Measurements from ENCODE around the gene OR51B6.
"Not testable (repeated sequence)": the region's sequence is repeated elsewhere in the genome, so short reads cannot be mapped to it uniquely, and the experiment has no call there.

Gene OR51B6, protein sequence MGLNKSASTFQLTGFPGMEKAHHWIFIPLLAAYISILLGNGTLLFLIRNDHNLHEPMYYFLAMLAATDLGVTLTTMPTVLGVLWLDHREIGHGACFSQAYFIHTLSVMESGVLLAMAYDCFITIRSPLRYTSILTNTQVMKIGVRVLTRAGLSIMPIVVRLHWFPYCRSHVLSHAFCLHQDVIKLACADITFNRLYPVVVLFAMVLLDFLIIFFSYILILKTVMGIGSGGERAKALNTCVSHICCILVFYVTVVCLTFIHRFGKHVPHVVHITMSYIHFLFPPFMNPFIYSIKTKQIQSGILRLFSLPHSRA

DNA sequence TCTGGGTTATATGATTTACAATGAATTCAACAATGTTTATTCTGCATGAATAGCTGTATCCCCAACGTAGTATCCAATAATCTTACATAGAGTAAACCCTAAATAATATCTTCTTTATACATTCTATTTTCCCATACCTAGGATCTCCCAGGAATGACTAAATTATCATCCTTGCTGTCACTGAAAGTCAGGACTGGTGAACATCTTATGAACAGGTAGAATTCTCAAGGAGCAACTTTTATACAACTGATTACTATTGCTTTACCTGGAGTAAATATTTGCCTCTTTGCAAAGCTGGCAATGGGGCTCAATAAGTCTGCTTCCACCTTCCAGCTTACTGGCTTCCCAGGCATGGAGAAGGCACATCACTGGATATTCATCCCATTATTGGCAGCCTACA is at the start of gene OR51B6:
TSS of gene OR51B6 (plus strand) at position 301 of the 400 bp plus-strand sequence. CDS start at position 301, 0 bp downstream.
- DNase-seq (ENCODE audit: low read depth) = no peak

DNA sequence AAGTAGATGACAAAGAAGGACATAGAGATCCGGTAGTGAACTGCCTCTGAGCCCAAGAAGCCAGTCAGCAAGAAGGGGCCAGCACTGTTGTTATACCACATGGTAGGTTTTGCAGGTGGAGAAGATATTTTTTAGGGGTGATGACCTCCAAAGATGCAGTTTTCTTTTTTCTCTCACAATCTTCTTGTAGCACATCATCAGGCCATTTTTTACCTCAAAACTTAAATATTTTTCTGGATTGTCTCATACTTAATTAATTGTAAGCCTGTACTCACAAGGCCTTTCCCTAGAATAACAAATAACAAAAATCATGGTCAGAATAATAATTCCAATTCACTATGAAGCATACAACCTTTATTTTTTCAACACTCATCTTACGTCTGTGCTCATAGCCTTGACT is 49.5 kb upstream of the OR51B6 start, which contains the start of gene OR51B4:
TSS of gene OR51B4 (minus strand) at position 101 of the 400 bp plus-strand sequence. CDS start at position 101, 0 bp downstream.
- no peak for DNase-seq (ENCODE audit: low read depth)

DNA sequence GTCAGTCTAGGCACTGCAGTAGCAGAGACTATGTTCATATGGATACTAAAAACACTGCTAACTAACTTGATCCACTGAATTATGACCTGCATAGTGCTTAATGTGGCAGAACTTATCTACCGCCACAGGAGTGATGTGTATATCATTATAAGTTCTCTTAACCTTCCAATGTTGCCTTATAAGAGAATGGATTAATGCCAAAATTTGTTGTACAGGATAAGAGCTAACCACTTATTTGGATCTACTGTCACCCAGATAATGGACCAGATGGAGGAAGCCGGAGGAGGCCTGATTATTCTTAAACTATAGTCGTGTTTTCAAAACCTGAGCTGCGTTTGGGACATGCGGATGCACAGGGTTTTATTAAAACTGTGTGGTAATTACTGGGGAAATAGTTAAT is 47.7 kb upstream of the OR51B6 start:
- no peak for DNase-seq (ENCODE audit: low read depth)

DNA sequence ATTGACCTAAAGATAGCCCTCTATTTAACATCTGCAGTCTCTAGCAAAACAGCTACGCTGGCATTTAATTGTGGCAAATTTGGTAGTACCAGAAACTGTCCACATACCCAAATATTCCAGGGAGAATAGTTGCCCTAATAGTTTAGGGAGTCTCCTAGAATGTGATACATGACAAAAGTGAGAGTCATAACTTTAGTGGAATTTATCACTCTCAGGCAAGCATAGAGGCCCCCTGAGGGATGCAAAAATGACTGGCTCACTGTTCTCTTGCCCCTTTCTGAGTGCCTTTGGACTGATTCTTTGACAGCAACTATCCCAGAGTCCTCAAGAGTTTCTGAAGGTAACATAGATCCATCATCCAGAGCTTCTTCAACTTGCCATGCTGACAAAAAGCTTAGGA is 47.3 kb upstream of the OR51B6 start:
- DNase-seq (ENCODE audit: low read depth) = no peak

DNA sequence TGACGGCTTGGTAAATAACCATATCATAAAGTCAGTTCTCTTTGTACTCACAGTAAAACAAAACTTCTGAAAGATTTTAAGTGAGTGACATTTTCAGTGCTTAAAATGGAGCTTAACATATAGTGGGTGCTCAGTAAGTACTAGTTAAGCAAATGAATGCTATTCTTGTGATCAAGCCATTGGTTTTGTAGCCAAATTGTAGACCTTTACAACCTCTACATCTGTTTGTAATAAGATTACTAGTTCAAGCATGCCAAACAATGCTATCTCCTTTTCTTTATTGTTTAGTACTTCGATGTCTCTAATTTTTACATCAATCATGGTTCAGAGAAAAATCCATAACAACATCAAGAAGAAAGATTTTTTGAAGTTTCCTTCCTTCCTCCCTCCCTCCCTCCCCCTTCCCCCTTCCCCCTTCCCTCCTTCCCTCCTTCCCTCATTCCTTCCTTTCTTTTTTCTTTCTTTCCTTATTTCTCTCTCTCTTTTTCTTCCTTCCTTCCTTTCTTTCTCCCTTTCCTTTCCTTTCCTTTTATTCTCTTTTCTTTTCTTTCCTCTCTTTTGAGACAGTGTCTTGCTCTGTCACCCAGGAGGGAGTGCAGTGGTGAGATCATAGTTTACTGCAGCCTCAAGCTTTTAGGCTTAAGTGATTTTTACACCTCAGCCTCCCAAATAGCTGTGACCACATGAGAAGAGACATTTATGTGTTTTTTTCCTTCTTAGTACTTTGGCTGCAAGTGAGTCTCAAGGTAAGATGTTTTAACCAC is 43.9 kb upstream of the OR51B6 start:
- DNase-seq (ENCODE audit: low read depth) = no peak

DNA sequence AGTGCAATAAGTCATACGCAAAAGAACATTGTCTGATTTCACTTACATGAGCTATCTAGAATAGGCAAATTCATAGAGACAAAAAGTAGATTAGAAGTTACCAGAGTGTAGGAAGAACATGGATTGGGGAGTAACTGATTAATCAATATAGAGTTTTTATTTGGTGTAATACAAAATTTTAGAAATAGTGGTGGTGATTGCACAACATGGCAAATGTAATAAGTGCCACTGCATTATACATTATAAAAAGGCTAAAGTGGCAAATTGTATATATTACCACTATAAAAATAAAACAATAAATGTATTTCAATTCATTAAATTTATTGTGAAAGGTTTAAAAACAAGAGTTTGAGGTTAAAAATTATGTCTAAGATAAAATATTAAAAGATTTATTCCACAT is 40.9 kb upstream of the OR51B6 start:
- DNase-seq (ENCODE audit: low read depth) = no peak

DNA sequence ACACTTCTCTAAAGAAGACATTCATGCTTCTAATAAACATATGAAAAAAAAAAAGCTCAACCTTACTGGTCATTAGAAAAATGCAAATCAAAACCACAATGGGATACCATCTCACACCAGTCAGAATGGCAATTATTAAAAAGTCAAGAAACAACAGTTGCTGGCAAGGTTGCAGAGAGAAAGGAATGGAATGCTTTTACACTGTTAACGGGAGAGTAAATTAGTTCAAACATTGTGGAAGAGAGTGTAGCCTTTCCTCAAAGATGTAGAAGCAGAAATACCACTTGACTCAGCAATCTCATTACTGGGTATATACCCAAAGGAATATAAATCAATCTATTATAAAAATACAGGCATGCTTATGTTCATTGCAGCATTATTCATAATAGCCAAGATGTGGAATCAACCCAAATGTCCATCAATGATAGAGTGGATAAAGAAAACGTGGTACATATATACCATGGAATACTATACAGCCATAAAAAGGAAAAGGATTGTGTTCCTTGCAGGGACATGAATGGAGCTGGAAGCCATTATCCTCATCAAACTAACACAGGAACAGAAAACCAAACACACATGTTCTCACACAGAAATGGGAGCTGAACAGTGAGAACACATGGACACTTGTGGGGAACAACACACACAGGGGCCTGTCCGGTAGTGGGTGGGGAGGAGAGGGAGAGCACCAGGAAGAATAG is 37.8 kb upstream of the OR51B6 start:
- DNase-seq (ENCODE audit: low read depth) = not testable (repeated sequence)

DNA sequence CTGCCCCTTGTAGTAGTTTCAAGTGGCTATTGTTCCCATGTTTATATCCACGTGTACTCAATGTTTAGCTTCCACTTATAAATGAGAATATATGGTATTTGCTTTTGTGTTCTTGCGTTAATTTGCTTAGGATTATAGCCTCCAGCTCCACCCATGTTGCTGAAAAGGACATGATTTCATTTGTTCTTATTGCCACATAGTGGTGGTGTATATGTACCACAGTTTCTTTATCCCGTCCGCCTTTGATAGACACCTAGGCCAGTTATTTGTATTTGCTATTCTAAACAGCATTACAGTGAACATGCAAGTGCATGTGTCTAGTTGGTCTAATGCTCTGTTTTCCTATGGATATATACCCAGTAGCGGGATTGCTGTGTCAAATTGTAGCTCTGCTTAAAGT is 34.0 kb upstream of the OR51B6 start:
- no peak for DNase-seq (ENCODE audit: low read depth)

DNA sequence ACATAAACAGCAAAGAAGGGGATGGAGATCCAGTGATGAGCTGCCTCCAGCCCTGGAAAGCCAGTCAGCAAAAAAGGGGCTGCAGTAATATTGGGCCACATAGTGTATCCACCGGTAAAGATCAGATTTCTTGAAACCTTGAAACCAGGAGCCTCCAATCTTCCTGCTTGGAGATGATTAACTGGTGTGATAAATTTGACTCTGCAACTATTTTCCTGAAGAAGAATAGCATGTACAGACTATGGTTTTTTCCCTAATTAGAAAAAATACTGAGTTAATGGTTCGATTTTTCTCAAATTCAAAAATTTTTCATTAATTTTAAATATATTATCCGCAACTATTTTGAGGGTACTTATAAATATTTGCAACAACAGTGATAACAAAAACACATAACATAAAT is 27.1 kb upstream of the OR51B6 start, which contains the start of gene OR51B2:
TSS of gene OR51B2 (minus strand) at position 101 of the 400 bp plus-strand sequence. CDS start at position 101, 0 bp downstream.
- no peak for DNase-seq (ENCODE audit: low read depth)

DNA sequence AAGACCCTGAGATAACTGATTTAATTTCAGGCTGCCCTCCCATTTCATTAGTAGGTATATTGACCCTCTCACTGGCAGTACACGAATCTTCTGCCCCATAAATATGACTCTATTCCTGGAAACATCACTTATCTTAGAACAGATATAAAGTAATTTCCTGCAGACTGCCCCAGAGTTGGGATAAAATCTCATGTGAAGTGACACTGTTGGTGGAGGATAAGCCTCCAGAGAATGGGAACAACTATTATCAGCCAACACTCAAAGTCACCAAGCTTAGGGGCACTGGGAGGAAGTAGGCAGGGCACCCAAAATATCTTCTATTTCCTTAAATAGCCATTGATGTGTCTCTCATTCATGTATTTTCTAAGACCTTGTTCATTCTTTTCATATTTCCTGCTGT is 16.1 kb upstream of the OR51B6 start:
- no peak for DNase-seq (ENCODE audit: low read depth)

DNA sequence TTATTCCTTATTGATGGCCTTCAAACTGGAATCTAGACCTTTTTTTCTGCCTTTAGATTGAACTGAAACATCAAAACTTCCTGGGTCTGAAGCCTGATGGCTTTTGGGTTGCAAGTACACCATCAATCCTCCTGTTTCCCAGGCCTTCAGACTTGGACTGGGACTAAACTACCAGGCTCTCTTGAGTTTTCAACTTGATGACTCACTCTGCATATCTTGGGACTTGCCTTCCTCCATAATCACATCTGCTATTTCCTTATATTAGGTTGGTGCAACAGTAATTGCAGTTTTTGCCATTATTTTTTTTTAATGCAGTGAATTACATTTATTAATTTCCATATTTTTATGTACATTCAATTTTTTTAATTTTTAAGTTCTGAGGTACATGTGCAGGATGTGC is 15.0 kb upstream of the OR51B6 start:
- DNase-seq (ENCODE audit: low read depth) = no peak

DNA sequence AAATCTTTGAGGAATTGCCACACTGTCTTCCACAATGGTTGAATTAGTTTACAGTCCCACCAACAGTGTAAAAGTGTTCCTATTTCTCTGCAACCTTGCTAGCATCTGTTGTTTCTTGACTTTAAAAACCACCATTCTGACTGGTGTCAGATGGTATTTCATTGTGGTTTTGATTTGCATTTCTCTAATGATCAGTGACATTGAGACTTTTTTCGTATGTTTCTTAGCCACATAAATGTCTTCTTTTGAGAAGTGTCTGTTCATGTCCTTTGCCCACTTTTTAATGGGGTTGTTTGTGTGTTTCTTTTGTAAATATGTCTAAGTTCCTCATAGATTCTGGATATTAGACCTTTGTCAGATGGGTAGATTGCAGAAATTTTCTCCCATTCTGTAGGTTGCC is 14.1 kb upstream of the OR51B6 start:
- DNase-seq (ENCODE audit: low read depth) = not testable (repeated sequence)

DNA sequence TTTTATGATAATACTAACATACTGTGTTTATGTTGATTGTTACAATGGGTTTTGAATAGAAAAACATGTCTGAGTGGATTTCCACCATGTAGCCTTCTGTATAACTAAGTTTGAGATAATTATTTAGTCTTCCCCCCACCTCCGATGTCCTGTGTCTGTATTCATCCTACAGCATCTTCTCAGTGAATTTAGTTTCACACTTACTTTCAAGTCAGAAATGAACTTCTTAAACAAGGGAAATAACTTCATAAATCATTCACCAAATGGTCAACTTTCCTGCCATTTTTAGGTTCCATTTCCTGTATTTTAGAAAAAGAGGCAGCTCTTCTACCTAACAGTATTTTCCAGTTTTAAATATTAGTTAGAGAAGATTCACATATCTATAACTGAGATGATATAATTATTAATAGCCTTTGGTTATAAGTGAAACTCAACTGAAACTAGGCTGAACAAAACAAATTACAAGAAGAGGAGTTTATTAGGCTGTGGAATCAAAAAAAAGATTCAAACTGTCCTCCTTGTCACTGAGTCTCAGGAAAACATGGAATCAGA is 11.5 kb upstream of the OR51B6 start:
- DNase-seq (ENCODE audit: low read depth) = no peak

DNA sequence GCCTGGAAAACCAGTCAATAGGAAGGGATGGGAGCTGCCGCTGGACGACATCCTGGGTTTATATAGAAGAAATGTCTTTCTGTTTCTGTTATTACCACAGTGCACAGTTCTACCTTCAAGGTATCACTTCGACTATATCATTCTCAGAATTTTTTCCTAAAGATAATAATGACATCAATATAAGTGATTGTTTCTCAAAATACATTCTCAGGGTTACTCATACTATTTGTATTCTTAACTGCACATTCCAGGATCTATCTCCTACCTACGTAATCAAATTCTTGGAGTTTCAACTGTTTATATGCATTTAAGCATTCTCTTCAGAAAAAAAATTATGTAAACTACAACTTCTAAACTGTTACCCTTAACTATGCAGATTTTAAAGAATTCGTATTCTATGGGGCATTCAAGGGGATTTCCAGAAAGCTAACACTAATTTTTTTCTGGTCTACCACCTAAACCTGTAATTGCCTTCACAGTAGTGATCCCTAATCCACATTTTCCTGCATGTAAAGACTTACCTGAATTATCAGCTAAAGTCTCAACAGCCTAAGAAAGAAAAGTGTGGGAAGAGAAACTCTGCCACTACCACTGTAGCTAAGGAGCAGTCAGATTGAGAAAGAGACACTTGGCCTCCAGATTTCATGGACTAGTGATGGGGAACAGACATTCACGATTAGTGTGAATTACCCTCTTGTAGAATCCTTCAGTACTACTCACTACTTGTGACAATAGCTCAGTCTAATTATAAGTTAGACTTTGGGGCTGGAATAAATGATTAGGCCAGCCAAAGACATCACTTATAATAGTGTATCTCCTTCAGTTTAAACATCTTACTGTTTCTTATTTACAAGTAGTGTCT is 7.6 kb upstream of the OR51B6 start, which contains the start of gene OR51B5:
TSS of gene OR51B5 (minus strand) at position 51 of the 862 bp plus-strand sequence. CDS start at position 51, 0 bp downstream.
- no peak for DNase-seq (ENCODE audit: low read depth)

DNA sequence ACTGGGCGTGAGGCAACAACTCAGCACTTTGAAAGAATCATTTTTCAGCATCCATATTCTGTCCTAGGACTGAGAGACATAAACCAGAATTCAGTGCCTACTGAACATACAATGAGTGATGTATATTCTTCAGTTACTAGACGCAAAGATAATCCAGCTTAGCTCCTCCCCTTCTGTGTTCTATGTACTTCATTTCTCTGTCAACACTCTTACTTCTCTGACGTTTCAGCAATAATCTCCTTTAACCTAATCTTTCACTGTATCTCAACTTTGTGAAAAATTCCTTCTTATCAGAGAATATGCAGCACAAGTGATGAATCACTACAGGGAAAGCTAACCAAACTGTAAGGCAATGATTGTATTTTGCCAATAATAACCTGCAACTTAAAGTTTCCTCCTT is 5.5 kb upstream of the OR51B6 start:
- DNase-seq (ENCODE audit: low read depth) = no peak

DNA sequence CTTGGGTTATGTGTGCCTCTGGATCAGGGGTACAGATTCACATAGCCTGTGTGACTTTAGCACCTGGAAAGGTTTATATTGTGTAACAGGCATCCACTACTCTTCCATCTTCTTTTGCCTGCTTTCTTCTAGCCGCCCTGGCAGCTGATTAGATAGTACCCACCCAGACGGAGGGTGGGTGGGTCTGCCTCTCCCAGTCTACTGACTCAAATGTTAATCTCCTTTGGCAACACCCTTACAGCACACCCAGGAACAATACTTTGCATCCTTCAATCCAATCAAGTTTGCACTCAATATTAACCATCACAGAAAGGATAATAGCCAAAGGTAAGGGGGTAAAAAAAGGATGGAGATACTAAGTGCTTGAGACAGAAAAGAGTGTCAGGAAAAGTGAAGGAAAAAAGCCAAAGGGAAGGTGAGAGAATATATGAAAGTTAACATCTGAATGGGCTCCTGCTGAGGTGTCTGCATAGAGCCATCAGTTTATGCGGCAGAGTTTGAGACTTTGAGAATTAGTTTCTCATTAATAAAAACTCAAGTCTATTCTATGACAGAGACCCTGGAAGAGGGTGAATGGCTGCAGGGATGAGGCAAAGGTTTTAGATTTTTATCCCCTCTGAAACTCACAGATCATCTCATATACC is 2.6 kb upstream of the OR51B6 start:
- no peak for DNase-seq (ENCODE audit: low read depth)

DNA sequence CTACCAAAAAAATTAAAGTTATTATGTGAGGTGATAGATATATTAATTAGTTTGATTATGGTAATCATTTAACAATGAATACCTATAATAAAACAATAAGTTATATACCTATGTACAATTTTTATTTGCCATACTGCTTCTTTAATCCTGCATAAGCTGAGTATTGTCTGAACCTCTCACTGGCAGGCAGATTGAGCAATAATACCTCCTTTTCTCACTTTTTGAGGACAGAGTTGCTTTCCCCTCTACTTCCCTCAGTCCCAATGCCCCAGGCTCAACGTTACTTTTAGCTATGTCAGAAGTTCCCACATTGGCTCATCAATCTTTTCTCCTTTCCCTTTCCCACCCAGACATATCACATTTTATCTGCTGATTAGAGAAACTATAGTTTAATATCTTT is 1.8 kb upstream of the OR51B6 start:
- DNase-seq (ENCODE audit: low read depth) = no peak

DNA sequence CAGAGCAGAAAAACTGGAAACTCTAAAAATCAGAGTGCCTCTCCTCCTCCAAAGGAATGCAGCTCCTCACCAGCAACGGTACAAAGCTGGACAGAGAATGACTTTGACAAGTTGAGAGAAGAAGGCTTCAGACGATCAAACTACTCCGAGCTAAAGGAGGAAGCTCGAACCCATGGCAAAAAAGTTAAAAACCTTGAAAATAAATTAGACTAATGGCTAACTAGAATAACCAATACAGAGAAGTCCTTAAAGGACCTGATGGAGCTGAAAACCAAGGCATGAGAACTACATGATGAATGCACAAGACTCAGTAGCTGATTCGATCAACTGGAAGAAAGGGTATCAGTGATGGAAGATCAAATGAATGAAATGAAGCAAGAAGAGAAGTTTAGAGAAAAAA is 4.7 kb downstream of the OR51B6 start:
- DNase-seq (ENCODE audit: low read depth) = not testable (repeated sequence)

DNA sequence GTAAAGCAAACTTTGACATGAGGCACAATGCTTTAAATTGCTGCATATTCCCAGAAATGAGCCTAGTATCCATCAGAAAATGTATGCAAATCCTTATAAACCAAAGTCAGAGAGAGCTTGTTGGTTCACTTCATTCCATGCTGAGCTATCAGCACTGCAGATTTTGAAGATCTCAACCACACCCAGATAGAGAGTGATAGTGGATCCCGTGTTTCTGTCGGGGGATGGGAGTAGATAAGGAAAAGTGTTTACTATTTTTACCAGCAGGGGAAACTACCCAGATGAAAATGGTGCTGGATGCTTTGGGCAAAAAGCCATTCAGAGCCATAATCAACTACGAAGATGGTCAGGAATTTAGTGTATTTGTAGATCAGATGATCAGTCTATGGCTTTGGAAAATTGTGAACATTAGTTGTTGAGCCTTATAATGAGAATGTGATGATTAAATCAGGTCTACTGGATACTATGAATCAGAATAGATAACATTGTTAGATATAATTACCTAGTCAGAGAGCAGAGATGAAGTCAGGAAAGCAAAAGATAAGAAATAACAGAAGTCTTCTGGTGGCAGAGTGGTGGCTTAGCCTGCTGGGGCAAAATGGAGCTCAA is 10.8 kb downstream of the OR51B6 start:
- no peak for DNase-seq (ENCODE audit: low read depth)

DNA sequence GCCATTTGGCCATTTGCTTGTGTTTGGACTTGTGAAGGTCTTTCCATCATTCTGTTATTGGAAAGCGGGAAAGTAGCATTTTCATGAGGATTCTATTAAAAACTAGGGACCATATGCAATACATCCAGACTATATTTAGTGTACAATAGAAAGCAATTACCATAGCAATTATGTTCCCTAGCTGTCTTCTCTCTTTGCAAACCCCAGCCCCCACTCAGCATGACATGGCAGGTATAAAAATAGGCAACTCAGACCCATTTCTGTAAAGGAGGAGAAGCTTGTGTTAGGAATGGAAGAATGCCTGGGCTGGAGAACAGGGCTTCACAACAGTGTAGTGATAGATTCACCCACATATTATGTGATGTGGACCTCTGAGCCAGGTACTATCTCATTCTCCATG is 12.4 kb downstream of the OR51B6 start:
- no peak for DNase-seq (ENCODE audit: low read depth)
